Measurements from ENCODE around the gene PYGO2.
"Not testable (repeated sequence)": the region's sequence is repeated elsewhere in the genome, so short reads cannot be mapped to it uniquely, and the experiment has no call there.

The PYGO2 gene

GRCh38 chr1:154940213-154940560 lies 21.4 kb downstream of the PYGO2 start:
- DNase-seq: no peak

DNA sequence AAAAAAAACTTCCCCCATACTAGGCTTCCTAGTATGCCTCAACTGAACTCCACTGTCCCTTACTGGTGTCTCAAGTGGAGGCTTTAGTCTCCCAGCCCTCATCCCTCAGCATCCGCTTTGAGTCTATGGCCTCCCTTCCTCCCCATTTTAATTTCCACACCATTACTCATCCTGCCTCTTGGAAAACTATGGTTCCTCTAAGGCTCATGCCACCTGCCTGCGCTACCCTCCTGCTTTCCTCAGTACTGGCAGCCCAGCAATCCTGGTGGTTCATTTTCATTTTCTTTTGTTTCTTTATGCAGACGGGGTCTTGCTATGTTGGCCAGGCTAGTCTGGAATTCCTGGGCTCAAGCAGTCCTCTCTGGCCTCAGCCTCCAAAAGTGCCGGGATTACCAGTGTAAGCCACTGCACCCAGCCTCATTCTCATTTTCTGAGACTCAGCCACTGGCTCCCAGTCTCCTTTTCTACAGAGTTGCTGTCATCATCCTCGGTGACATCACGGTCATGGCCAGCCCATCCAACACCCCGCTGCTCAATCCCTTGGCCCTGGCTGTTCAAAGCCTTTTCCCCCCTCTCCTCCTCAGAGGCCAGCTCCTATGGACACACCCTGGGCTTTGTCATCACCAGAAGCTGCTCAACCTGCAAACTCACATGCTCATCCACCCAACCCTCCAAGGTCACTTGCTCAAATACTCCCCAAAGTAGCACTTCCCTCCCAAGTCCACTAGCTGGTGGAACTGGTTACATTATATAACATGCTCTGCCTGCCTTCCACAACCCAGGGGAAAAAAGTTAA lies 22.8 kb downstream of the PYGO2 start:
- no peak for DNase-seq

DNA sequence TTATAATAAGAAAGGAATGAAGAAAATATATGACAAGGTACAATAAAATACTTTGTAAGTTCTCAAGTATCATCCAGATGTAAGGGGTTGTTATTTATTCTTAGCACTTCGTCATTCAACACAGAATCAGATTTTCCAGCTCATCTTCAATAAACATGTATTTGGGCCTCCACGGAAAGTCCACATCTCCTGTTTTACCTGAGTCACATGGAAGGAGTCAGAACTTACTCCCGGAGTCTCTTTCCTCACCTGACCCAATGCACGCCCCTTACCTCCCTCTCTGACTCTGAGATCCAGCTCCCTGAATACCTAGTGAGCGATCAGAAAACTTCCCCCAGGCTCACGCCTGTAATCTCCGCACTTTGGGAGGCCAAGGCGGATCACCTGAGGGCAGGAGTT lies 23.6 kb downstream of the PYGO2 start:
- no peak for DNase-seq

- DNase-seq: peak; percentile 92
Measured at GRCh38 chr1:154937085-154937987, 24.2 kb downstream of the PYGO2 start.

- DNase-seq: peak; percentile 93
Measured at GRCh38 chr1:154936555-154937084, 25.0 kb downstream of the PYGO2 start, which contains the start of gene PMVK. TSS of gene PMVK (minus strand) at chr1:154936719. CDS start at chr1:154936685, 34 bp downstream.

DNA sequence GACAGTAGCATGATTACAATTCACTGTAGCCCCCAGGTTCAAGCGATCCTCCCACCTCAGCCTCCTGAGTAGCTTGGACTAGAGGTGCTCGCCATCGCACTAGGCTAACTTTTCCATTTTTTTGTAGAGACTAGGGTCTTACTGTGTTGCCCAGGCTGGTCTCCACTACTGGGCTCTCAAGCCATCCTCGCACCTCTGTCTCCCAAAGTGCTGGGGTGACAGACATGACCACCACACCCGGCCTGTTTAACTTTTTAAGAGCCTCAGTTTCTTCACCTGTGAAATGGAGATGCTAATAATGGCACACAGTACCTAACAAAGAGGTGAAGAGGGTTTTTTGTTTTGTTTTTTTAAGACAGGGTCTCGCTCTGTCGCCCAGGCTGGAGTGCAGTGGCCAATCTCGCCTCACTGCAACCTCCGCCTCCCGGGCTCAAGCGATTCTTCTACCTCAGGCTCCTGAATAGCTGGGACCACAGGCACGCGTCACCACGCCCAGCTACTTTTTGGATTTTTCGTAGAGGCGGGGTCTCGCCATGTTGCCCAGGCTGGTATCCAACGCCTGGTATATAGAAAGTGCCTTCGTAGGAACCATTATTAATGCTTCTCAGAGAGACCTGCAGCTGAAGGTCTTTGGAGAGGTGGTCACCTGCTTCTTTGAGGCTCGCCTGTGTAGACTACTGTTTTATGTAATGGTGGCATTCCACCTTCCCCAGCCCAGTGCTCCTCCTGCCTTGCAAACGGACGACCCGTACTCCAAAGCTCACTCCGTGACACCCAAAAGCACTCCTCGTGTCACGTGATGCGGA lies 25.6 kb downstream of the PYGO2 start:
- DNase-seq: no peak

DNA sequence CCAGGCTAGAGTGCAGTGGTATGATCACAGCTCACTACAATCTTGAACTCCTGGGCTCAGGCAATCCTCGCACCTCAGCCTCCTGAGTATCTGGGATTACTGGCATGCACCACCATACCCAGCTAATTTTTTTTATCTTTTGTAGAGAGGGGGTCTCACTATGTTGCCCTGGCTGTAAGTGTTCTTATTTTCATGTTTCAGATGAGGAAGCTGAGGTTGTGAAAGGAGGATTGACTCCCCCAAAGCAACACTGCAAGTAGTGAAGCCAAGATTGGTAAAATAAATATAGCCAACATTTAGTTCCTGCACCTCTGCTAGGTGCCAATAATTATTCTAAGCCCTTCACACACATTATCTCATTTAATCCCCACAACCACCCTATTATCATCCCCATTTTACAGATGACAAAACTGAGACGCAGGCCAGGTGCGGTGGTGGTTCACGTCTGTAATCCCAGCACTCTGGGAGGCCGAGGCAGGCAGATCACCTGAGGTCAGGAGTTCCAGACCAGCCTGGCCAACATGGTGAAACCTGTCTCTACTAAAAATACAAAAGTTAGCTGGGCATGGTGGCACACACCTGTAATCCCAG lies 27.1 kb downstream of the PYGO2 start:
- DNase-seq: no peak

DNA sequence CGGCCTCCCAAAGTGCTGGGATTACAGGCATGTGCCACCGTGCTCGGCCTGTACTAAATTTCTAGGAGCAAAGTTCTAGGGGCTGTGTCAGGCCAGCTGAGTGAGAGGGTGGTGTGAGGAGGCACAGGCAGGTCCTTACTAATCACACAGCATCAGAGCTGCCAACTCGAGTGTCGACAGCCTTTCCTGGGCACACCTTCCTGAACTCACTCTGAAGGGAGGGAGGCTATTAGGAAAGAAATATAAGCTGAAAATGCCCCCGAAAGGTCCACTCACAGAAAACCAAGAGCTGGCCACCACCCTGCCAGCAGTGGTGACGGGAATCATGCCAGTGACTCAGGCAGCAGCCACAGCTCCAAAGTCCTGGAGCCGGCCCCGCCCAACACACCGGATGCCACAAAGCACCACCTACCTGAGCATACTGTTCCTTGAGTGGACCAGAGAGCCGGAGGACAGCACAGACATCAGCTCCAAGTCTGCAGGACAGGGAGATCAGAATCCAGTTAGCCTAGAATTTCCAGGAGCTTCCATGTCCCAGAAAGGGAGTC lies 29.6 kb downstream of the PYGO2 start:
- no peak for DNase-seq

- DNase-seq: no peak
Measured at GRCh38 chr1:154926201-154926600, 35.4 kb downstream of the PYGO2 start.

- DNase-seq: no peak
Measured at GRCh38 chr1:154925335-154926170, 36.0 kb downstream of the PYGO2 start.

GRCh38 chr1:154923695-154924094 lies 37.9 kb downstream of the PYGO2 start:
- DNase-seq: no peak

DNA sequence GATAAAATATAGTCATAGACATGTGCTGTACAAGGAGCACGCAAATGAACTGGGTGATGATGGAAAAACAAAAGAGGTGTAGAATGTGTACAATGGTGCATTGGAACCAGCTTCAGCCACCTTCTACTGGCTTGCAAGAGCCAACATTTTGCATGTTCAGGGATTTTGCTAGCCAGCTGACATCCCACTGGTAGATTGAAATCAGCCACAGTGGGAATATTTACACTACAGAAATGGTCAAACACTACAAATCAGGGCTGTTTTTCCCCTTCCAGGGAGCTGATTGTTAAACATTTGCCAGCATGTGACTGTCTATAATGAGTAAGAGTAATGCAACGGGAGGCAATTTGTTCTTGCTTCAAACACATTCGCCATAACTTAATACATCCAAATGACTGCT lies 48.3 kb downstream of the PYGO2 start:
- DNase-seq: no peak

- no peak for DNase-seq
Measured at GRCh38 chr1:154912755-154913154, 48.8 kb downstream of the PYGO2 start.

DNA sequence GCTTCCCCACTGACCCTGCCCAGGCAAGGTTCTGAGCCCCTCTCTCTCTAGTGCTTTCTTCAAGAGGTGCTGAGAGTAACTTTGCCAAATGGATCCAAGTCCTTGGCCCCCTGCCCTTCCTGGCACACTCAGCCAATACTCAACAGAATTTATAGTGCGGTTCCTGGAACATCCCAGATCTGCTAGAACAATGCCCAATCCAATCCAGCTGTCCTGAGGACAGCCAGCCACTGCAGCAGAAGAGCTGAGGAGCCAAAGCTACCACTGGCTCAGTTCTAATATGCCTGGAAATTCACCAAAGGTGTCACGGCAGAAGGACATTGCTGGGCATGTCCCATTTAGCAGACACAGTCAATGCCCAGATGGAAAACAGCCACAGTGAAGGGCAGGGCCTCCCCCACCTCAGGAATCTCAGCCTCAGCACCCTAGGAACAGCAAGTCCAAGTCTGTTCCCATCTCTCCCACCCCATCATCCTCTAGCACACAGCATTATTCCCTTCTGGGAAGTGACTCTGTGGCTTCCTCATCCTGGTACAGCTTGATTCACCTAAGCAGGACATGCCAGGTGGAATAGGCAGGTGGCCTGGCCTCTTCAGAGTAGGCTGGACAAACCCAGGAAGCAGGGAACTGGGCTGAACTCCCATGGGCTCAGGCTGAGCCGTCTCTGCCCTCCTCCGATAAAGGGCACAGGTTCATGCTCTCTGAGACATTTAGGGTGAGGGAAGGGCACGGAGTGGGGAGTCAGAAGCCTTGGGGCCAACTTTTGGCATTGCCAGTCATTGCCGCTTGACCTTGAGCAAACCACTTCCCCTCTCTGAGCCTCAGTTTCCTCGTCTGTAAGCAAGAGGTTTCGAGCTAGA lies 49.7 kb downstream of the PYGO2 start:
- DNase-seq: no peak

DNA sequence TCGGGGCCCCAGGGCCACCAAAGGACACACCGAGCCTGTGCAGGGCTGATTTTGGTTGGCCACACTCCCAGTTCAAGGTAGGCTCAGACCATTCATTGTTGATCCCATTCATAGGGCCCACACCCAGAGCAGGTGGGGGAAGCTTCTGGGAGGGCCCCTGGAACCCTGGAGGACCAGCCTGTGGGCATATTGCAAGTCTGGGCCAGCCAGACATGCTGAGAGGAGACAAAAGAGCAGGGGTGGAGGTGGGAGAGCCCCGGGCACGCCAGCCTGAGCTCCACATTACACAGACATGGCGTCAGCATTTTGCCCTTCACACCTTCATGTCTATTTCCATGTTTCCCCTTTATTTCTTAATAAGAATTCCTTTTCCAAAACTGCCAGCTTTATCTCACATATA lies 50.7 kb downstream of the PYGO2 start:
- DNase-seq: no peak

DNA sequence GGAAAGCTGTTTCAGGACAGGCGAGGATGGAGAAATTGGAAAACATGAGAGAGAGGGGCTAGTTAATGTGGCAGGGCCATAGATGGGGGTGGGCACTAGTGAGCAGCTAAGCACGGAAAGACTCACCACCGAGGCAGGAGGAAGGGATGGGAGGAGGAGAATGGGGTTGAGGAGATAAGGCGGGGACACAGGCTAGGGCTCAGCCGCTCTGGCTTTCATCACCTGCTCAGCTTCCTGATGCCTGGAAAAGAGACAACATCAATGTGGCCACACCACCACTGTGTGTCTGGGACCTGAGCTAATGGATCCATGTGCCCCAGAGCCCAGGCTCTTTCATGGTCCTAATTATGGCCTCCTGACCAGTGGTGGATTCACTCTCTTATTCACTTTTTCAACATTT lies 52.6 kb downstream of the PYGO2 start:
- DNase-seq: no peak

- DNase-seq: not testable (repeated sequence)
Measured at GRCh38 chr1:154908129-154908528, 53.5 kb downstream of the PYGO2 start.
